ENCODE data around the gene MED12L.

Gene MED12L

DNA sequence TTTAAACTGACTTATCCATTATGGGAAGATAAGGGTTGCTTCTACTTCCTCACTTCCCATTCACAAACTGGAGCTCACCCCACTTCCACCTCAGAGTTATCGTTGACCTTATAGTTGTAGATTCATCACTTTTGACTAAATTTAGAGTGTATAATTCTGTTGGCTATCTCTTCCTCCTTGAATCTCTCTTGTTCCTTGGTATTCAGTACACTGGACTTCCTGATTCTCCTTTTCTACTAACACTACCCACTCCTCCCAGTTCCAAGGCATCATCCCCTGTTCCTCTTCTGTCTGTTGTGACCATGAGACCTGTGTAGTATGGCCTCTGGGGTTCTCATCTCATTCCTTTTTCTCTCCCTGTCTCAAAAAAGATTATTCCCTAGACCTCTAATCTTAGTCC is 237.0 kb downstream of the MED12L start:
- DNase-seq (ENCODE audit: low spot score) = no peak

DNA sequence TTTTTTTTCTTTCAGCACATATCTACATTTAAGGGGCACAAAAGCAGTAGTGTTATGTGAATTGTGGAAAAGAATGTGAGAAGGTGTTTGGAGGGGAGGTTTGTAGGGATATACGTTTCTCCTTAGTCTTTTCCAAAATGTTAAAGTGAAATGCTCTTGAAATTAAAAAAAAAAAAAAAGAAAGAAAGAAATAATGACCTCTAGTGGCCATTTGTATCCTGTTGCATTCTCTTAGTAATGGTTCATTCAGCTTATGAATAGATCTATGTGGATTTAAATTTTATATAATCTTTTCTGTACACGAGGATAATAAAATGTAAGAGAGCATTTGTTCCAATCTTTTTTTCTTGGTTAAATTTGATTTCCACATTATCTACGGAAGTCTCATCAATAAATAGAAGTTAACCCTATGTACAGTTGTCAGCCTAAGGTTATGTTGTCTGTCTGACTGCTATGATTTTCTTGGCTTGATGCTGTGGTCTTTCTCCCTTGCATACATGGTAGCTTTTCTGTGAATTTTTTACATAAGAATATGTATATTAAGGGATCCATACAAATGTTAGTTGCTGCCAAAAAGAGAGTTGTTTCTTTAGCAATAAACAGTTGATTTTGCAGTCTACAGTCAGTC is 242.2 kb downstream of the MED12L start:
- DNase-seq (ENCODE audit: low spot score) = no peak

DNA sequence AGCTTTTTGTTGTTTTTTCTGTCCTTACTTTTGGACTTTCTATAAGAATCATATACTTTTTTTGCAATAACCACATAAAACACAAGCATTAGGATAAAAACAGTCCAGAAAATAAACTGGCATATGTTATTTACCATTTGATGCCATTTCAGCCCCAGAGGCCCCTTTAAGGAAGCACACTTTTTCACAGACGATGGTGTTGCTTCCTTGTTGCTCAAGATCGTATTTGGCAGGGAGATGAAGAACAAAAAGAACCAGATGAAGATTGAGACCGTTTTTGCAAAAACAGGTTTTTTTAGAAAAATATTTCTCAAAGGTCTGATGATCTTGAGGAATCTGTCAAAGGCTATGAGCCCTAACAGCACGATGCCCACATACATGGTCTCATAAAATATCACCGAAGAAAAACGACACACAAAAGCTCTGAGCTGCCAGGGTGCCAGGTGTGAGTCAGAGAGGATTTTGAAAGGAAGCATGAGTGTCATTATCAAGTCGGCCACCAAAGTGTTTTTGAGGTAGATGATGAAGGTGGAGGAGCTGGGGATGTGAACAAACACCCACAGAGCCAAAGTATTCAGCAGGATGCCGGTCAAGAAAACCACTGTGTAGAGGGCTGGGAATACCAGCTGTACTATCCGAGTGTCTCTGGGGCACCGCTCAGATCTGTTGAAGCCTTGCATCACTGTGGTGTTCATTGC is 243.0 kb downstream of the MED12L start:
- DNase-seq (ENCODE audit: low spot score) = peak; percentile 37

DNA sequence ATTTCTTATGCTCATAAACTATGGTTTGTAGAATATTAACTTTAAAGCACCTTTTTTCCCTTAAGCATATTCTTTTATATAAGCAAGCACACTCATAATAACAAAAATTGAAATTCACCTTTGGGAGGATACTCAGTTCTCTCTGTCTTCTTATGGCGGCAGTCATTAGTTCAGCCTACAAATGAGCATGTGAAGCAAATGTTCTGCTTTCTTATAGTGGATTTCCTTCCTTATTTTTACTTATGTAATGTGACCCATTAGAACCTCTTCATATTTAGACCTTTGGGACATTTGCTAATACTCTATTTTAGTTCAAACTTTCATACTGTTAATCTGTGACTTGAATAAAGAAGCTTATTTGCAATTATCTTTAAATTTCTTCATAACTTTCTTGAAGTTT is 243.9 kb downstream of the MED12L start, which contains the start of gene P2RY13:
Gene P2RY13, minus strand, starts transcription at position 187 of the 400 bp plus-strand sequence. Its CDS starts 21 bp downstream, at position 166.
- no peak for DNase-seq (ENCODE audit: low spot score)

DNA sequence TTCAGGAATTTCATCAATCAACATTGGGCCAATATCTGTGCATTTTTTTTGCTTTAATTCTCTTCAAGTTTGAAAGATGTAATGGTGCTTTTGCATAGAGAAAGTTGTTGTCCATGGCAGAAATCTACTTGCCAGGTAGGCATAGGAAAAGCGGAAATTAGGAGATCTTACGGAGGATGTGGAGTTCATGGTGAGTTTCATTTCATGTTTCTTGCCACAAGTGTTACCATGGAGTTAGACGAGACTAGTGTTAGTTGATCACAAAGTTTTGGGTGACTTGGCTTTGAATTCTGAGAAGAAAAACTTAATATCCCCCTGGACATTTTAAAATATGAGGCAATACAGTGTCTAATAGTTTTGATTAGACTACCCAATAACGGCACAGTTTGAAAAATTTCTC is 244.9 kb downstream of the MED12L start:
- DNase-seq (ENCODE audit: low spot score) = no peak

DNA sequence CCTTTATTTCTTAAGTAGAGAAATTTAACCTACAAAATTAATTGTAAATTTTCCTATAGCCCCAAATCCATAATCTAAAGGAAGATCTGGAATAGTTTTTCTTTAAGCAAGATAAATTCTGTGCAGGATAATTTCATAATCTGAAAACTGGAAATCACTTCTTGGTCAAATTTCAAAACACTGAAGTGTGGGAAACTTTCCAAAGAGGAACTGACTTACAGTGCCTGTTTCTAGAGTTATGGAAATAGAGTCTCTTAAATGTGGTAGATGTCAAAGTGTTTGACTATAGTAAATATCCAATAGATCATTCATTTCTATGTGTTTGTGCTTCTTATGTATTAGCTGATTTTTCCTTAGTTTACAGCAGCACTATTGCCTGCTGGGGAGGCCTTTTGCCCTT is 245.4 kb downstream of the MED12L start:
- no peak for DNase-seq (ENCODE audit: low spot score)

DNA sequence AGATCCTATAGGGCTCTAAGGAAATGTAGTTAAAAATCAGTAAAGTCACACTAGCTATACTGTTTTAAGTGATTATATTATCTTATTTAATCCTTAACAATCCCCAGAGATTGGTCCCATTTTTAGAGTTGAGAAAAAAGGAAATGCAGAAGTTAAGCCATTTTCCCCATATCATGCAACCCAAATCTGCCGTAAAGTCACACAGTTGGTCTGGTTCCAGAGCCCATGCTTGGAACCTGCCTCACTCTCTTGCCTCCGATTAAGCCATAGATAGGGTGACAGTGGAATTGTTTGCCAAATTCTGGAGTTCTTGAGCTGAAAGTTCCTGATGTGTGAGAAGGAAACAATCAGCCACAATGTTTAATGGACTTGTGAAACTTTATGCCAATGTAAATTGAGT is 246.2 kb downstream of the MED12L start:
- no peak for DNase-seq (ENCODE audit: low spot score)

DNA sequence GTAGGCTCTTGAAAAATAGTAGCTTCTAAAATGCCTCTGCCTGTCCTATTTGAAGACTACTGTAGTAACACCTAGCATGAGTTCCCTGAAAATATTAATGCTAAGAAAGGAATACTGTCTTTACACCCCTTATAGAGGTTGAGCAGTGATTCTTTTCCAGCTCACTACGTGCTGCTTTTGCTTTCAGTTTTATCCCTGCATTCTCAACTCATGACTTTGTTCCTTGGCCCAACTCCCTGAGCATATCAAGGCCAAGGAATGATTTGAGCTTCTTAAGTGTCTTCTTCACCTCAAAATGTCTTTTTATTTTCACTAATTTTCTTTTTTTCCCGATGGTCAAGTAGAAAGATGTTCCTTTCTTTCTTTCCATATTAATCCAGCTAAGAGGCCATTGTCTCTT is 260.4 kb downstream of the MED12L start:
- no peak for DNase-seq (ENCODE audit: low spot score)

DNA sequence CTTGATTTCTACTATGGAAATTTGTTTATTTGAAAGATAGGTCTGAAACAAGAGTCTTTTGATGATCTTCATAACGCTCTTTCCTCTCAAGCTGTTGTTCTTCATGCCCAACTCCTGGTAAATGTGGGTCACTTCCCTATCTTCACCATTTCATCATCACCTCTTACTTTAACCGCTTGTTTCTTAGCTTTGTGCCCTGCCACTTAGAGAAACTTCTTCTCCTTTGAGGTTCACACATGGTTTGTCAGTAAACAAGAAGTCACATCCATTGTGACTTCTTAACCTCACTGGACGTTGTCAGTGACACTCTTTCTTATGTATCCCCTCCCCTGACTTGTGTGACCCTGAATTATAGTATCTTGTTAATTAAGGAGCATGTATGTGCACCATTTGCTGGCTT is 260.8 kb downstream of the MED12L start:
- DNase-seq (ENCODE audit: low spot score) = no peak

DNA sequence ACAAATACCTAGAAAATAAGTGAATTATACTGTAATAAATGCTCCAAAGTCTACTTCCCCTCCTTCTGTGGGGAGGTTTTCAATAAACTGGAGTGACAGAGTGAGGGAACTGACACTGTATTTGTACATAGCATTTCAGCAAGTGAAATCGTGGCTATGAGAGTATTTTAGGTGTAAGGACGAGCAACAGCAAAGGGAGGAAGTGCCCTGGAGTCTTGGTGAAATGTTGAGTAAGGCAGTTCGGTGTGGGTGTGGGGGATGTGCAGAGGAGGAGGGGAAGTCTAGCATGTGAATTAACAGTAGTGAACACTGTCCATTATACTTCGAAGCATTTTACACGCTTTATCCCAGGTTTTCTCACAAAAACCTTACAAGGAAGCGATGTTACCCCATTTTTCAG is 262.0 kb downstream of the MED12L start:
- no peak for DNase-seq (ENCODE audit: low spot score)

DNA sequence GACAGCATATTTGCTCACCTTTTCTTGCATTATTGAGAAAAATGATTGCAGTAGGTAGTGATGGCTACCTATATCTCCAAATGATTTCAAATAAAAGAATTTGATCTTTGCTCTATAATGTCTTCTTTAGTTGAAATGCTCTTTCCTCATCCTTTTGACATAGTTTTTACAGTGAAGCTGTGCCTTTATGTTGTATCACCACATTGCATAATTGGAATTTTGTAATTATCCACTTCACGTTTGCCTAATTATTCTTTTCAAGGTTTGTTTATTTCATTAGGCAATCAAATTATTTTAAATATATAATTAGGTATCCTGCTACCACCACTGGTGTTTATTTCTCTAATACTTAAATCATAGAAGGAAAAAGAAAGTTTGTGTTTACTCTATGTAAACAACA is 265.2 kb downstream of the MED12L start:
- no peak for DNase-seq (ENCODE audit: low spot score)

DNA sequence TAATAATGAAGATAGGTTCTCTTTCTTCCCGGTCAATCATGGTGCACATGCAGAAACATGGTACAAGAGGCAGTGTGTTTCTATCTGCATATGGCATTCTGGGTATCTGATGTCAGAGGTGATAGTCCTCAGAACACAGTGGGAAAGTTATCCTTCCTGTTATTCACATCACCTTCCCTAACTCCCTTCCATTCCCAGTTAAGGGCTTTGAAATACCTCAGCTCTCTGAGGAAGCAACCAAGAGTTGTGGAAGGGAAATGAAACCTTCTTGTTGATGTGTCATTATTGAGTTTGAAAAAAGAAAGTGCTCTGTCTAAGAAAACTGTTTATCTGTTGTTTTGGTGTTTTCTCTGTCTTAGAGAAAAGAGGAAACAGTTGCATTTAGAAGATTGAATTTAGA is 265.8 kb downstream of the MED12L start:
- DNase-seq (ENCODE audit: low spot score) = no peak

DNA sequence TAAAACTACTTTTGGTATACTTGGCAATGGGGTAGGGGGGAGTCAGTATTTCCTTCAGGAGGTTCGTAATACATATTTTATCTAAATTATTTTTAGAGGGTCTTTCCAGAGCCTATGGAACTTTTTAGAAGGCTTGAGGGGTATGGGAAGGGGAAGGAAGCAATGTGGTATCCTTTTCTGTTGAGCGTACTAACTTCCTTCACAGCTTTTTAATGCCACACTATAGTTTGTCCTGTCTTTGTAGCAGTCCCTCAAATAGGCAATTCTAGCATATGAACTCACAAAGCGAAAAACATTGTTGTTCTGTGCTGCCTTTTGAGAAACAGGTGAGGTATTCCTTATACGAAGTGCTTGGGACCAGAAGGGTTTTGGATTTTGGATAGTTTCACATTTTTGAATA is 266.2 kb downstream of the MED12L start:
- DNase-seq (ENCODE audit: low spot score) = no peak

DNA sequence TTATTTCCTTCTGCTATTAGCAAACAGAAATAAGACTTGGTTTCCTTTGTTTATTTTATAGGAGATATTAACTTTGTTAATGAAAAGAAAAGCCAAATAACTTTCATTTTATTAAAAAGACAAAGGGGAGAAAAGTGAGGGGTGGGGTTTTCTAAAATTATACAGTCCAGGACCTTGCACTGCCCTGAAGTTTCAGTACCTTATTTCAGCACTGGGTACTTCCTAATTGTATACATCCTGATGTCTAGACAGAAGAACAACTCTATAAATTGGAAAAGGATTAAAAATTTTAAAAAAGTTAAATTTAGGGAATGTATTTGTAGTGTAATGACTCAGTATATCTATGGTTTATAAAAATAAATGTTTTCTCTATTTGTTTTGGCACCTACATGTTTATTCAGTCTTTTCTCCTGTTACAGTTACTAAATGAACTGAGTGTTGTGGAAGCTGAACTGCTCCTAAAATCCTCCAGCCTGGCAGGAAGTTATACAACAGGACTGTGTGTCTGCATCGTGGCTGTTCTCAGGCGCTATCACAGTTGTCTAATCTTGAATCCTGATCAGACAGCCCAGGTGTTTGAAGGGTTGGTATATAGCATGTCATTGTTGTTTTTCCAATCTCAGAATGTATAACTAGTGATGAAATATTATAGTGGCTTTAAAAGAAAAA is 271.5 kb downstream of the MED12L start:
- DNase-seq (ENCODE audit: low spot score) = no peak

DNA sequence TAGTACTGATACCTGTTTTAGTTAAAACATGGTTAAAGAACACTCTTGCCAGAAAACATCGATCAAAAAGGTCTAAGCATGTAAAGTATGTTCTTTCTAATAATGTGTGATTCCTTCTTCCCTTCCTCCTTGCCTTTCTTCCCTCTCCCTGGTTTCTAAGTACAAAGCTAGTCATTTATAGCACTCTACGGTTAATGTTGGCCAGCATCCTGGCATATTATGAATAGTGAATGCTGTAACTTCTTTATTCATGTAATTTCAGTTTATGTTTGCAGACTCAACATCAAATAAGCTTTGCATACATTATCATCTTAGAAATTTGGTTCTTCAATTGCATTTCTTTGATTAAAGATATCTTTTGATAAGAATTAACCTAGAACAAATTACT is 272.0 kb downstream of the MED12L start:
- no peak for DNase-seq (ENCODE audit: low spot score)

DNA sequence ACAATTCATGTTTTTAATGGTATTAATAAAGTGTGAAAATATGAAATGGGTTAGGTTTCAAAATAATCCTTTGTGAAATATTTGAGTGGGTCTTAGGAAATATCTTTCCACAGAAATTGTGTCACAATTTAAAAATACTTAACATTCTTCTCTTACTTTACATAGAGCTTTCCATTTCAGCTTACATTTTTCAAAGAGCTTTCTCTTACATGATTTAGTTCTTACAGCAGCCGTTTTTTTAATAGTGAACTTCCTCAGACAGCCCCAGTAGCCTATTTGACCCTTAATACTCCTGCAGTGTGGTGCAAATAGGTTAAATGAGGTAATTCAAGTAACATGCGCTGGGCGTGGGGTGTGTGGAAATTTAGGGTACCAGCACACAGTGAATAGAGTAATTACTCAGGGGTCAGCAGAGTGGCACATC is 277.3 kb downstream of the MED12L start:
- no peak for DNase-seq (ENCODE audit: low spot score)

DNA sequence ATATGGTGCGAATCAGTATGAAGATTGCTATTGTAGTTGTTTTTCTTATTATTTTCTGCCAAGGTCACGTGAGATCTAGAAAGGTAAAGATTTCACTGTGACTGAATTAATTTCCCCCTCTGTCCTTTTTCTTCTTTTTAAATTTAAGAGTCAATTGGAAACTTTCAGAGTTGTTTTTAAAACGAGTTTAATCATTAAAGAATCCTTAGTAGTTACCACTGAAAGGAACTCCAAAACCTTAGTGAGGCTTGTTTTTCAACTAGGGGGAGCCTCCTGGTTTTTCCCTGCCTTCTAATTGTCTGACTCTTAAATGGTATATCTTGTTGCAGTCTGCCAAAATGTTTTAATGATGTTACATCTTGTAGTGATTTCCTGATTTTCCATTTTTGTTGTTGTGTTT is 281.5 kb downstream of the MED12L start:
- no peak for DNase-seq (ENCODE audit: low spot score)

DNA sequence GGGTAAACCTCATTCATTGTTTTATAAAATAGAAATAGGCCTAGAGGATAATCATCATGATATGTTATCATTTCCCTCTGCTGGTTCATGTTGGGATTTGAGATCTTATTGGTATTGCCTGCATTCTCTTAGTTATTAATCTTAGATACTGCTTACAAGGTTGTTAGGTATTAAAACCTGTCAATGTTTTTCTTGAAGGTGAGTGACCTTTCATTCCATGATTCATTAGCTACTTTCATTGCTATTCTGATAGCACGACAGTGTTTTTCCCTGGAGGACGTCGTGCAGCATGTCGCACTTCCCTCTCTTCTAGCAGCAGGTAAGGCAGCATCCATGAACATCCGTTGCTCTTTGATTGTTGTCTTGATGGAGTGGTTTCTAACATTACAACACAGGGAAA is 282.0 kb downstream of the MED12L start:
- no peak for DNase-seq (ENCODE audit: low spot score)

DNA sequence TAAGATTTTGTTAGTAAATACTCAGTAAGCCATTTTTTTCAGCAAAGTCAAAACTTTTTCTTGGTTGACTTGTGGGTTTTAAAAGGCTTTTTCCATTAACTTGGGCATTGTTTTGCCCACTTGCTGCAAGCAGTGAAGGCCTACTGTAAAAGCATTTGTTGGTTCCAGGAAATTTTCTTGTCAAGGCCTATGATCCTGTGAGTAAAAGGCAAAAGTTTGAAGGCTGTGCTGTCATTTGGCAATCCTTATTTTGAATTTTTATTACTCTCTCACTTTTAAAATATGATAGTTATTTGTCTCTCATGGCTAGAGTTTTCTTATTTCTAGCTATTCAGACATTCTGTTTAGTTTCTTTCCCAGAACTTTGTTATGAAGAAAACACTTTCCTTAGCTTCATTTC is 286.1 kb downstream of the MED12L start:
- DNase-seq (ENCODE audit: low spot score) = no peak

DNA sequence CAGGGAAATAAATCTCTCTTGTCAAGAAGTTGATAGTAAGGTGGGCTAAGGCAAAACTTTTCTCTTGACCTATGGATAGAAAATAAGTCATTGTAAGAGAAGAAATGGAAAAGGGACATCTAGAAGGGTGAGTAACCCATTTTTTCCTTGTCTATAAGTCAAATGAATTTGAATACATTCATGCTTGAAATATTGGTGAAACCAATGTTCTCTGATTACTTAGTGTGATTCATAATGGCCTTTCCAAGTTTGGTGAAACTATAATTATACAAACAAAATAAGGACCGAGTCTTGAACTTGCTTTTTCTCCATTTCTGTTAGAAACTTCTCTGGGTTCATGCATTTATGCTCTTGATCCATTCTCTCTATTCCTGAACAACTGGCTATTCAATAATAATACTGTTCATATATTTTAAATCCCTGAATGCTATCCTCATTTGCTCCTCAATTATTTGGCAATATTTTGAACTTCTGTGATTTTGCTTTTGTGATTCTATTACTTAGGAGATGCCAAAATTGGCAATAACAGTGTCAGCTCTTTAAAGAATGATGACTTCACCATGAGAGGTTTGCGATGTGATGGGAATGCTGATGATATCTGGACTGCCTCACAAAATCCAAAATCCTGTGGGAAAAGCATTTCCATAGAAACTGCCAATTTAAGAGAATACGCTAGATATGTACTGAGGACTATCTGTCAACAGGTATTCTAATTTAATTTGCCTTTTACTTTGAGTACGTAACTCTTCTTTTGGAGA is 286.8 kb downstream of the MED12L start:
- no peak for DNase-seq (ENCODE audit: low spot score)

DNA sequence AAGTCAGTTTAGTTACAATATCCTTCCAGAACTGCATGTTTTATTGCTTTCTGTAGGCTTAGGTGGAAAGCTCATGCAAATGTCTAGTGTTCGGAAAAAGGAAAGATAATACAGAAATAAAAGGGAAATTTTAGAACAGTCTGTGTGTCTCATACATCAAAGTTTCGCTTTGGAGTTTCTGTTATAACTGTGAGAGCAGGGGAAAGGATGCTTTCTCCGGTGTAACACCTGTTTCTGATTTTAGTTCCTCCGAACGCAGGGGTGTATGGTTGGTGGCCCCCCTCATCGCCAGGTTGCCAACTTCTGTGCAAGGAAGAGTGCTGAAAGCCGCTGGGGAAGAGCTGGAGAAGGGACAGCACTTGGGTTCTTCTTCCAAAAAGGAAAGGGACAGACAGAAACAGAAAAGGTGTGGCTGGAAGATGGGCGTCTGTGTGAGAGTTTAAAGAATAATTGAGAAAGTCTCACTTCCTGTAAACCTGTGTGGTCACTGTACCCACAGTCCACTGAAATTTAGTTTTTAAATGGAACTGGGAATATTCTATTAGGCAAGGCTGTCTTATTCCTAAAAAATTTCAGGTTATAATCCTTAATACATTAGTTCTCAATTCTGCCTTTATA is 292.4 kb downstream of the MED12L start:
- no peak for DNase-seq (ENCODE audit: low spot score)

DNA sequence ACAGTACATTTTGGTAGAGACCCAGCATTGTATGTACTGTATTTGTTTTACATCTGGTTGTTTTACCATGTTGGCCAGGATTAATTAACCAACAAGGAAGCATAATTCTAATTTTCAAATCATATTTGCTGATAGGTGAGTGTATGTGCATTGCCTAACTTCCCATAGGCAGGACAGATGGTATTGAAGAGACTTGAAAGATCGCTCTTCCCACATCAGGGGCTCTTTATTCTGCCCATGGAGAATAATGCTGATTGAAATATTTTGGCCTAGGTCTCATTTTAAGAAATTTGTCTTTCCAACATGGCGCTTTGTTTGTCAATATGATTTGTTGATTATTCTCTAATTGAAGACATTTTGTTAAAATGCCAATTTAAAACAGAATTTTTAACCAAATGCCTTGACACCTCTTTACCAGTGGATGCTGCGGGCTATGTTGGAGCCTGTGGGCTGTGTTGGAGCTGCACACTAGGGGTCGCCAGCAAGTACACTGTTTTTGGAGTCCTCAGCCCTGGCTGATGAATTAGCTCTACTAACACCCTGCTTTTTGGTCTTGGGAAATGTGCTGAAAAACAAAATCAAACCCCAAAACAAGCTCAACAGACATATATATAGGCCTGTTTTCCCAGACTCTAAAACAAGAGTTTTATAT is 293.7 kb downstream of the MED12L start:
- no peak for DNase-seq (ENCODE audit: low spot score)
